ENCODE measurements around the gene METTL25B. TPM values are rescaled to one million over a fixed set of nuclear protein-coding genes. Genes with fewer than 3 reads are reported as not detected.
A peak's percentile ranks its signal among the peaks of the same experiment; 100 is the strongest.

METTL25B gene
- total and polyA plus RNA-seq, 2 of the 13 experiments (the other 11 are each of a cell fraction or from before 2014, with no cell fraction given), result 11.9 to 24.0 TPM

GRCh38 chr1:156692925-156693847 is 35.1 kb upstream of the METTL25B start:
- in situ Hi-C loops (cut with HindIII; ENCODE audit: extremely low pct_ligation_motif_present, low pct_unique_long_range_greater_than_20kb), result loop anchor here (10.0 kb wide), 2 partner anchors 172 to 232 kb away; partner anchors contain the start of genes LRRC71 and NTRK1
- Histone ChIP-seq H3K27me3 (ENCODE audit: control insufficient read depth in 1 of 2, insufficient read depth in 2 of 2, low read length in 2 of 2) (peaks cover 15 to 58% of the 10 kb centered on the region in 2 experiments), H2AFZ (ENCODE audit: low read length) (no peak overlapping the region), H3K9ac (ENCODE audit: insufficient read depth, low read depth, low read length) (no peak overlapping the region), H4K20me1 (ENCODE audit: insufficient read depth, low read length) (no peaks in the 10 kb centered on the region), H3K9me3 (ENCODE audit: low read length) (no peaks in the 10 kb centered on the region), H3K4me2 (ENCODE audit: low read depth, low read length) (no peak overlapping the region), H3K4me1 (ENCODE audit: insufficient read depth, low read length) (peaks cover 47% of the 10 kb centered on the region), H3K36me3 (replicated peaks in 1 of 2; ENCODE audit: control insufficient read depth in 1 of 2, insufficient read depth in 2 of 2, low read length in 2 of 2) (no peaks in the 10 kb centered on the region), H3K27ac (ENCODE audit: extremely low read length, insufficient read depth, low read length) (no peak overlapping the region), H3K79me2 (ENCODE audit: insufficient read depth, low read length) (no peaks in the 10 kb centered on the region), H3K4me3 (replicated peaks in 1 of 3; ENCODE audit: insufficient read depth in 1 of 3, low read depth in 2 of 3, low read length in 3 of 3) (no peak overlapping the region)
- ChIA-PET POLR2A (interaction anchor here (2.0 kb wide), 1 partner anchor 35 kb away, joined by 5 read pairs; the partner anchor contains the start of genes ISG20L2 and METTL25B), CTCF (ENCODE audit: low intra/inter-chr PET ratio, low total read pairs) (interaction anchor here (0.7 kb wide), 2 partner anchors 13 to 33 kb away, joined by 3 read pairs; no protein-coding TSS in a partner anchor)
- WGBS (ENCODE audit: low lambda C conversion rate), result 21% methylated on average over 13 of the region's 16 CpGs
- BruUV-seq (replicated peaks), result no TSS peak
- FAIRE-seq (no peak), ATAC-seq (no peak), DNase-seq (ENCODE audit: low spot score) (peak; percentile 23)
- intact Hi-C loops (cut with micrococcal nuclease; ENCODE audit: unreplicated experiment), result no loop called here
- TF ChIP-seq ZBTB38 (CRISPR knock-in tag; IDR thresholded peaks at IDR 0.05) (no peak), ZNF281 (CRISPR knock-in tag; IDR thresholded peaks at IDR 0.05; ENCODE audit: borderline replicate concordance) (peak; percentile 53; the same call in 1 of the 2 replicates), PATZ1 (CRISPR knock-in tag; IDR thresholded peaks at IDR 0.05) (peak; percentile 31; the same call in 1 of the 2 replicates), MAZ (IDR thresholded peaks at IDR 0.05; ENCODE audit: borderline replicate concordance, low read depth, low read length) (no peak), MAZ (CRISPR knock-in tag; IDR thresholded peaks at IDR 0.05; ENCODE audit: low read depth) (no peak), ZNF207 (IDR thresholded peaks at IDR 0.05; ENCODE audit: borderline replicate concordance) (no peak), HDAC1 (CRISPR knock-in tag; IDR thresholded peaks at IDR 0.05) (no peak), NCOA2 (CRISPR knock-in tag; IDR thresholded peaks at IDR 0.05) (no peak), PAXIP1 (CRISPR knock-in tag; conservative IDR thresholded peaks at IDR 0.05) (no peak), DMTF1 (CRISPR knock-in tag; IDR thresholded peaks at IDR 0.05) (no peak)

Data from HepG2 (cell line).